Stimulated activated CD8-positive, alpha-beta memory T cell treated with anti-CD3 and anti-CD28 coated beads, Interleukin-7, amount 100 ng/mL, for 4 hours (primary cell): ENCODE results near the gene SAP25.
A peak's percentile ranks its signal among the peaks of the same experiment; 100 is the strongest.
"Not testable (repeated sequence)": the region's sequence is repeated elsewhere in the genome, so short reads cannot be mapped to it uniquely, and the experiment has no call there.

ENCODE experiments used
- DNase-seq, 2 donors: peaks; one replicate each; pipeline ENCODE4 v3.0.0-alpha.2; 2020; ENCODE audit warnings: low read depth in 2 of 2

SAP25 gene

DNA sequence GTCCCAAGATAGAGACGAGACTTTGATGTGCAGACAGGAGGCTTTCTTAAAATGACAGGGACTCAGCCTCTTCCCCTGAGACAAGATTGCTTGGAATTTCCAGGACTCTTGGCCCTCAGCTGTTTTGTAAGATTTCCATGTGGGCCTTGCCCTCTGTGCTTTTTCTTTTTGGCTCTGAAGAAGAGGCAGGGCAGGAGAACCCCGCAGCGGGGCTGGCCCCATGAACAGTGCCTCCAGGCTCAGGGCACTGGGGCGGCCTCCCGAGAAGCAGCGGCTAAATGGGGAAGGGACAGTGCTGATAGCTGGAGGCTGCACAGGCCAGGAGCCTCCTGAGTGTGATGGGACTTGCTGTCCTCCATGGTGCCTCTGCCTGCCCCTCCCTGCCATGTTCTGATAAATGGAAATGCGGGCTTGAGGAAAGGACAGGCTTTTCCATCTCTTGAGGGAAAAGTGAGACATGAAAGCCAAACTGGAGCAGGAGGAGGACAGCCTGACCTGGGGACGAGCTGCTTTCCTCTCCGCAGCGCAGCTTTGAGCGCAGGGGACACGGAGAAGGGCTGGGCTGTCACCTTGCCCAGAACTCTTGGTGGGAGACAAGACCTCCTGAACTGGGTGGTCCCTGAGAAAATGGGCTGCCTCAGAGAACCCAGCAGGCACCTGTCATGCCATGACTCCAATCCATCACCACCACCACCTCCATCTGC lies 12.1 kb downstream of the SAP25 start:
- DNase-seq: no peak

DNA sequence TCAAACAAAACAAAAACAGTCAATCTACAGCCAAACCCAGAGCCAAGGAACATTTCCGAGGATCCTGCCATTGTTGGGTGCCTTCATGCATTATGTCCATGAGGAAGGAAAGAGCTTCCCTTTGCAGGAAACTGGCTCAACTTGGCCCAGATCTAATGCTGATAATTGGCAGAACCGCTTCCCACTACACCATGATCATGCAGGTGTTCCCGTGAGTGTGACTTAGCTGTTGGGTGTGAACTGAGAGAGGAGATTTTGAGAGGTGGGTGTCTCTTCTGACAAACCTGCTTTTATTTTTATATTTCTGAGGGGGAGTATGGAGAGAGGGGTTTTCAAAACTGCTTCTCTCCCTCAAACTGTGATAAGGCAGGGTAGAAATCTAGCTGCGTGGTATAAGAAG lies 14.6 kb downstream of the SAP25 start:
- no peak for DNase-seq

DNA sequence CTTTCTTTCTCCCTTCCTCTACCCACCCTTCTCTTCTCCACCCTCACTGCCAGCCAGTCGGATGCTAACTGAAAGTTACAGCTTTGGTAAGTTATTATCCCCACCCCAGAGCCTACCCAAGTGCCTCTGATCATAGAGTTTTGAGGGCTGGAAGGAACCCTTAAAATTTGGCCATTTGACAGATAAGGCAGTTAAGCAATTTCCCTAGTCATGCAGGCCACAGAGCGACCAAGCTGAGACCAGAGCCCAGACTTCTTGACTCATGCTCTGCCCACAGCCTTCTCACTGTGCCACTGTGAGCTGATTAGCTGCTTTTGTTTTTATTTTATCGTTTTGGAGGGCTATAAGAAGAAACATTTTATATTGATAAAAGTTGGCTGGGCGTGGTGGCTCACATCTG lies 17.2 kb downstream of the SAP25 start:
- no peak for DNase-seq

DNA sequence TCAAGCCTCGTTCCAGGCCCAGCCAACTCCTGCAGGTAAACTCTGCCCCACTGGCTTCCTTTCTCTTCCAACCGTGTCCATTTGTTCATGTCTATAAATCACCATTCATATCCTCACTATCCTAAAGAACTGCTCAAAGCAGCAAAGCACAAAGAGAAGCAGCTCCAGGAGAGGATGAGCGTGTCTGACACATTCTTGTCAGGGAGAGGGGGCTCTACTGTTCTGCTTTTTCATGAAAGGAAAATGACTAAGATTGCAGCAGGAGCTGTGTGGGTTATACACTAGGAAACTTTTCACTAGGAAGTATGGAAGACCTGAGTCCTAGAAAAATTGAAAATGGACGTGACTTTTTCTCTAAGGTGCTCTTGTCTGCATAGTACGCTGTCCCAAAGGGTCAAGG lies 18.0 kb downstream of the SAP25 start:
- DNase-seq: no peak

DNA sequence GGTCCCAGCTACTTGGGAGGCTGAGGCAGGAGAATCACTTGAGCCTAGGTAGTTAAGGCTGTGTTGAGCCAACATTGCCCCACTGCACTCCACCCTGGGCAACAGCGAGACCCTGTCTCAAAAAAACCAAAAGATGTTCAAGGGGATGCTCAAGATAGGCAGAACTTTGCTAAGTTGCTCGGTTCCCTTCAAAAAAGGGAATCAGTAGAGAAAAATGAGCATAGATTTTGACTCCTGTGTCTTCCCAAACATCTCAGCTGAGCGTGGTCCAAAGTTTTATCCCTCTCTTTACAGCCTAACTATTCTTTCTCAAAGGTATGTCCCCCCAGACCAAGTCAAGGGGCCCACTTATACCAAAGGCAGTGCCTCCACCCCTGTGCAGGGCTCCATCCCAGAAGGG lies 20.7 kb downstream of the SAP25 start:
- no peak for DNase-seq

DNA sequence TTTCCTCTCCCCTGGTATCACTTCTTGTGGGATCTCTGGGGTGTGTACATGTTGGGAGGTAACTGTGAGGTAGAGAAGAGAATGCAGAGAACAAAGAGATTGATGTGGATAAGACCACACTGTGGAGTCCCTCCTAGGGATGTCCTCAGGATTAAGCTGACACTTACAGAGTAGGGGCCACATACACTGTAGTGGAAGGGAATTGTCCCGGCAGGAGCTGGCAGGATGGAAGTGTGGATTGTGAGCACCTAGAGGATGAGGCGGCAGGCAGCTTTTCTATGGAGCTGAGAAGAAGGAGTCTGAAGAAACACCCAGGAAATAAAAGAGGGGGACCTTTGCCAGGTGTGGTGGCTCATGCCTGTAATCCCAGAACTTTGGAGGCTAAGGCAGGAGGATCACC lies 21.2 kb downstream of the SAP25 start:
- DNase-seq: no peak

DNA sequence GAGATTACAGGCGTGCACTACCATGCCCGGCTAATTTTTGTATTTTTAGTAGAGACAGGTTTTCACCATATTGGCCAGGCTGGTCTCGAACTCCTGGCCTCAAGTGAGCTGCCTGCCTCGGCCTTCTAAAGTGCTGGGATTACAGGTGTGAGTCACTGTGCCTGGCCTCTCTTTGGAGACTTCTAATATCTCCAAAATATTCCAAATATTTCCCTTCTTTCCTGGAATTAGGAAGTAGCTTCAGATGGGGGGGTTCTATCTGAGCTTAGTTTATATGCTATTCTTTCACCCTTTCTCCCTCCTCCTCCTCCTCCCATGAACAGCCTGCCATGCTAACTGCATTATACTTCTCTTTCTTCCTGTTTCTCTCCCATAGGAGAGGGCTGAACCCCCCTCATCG lies 25.3 kb downstream of the SAP25 start:
- DNase-seq: not testable (repeated sequence)

DNA sequence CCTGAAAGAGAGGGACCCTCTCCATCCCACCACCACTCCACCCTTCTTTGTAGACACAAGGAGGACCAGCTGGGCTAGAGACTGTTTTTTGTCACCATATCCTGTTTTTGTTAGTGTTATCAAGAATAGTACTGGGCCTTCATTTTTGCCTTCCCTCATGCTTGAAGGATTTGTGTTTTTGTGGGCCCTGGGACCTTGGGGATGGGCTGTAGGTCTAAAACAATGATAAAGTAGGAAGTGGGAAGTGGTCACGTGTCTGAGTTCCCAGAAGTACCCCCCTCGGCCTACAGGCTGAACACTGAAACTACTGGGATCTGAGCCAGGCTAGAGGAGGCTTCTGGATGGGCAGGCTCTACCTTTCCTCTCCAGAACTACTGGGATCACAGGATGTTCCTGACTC lies 25.8 kb downstream of the SAP25 start:
- no peak for DNase-seq

DNA sequence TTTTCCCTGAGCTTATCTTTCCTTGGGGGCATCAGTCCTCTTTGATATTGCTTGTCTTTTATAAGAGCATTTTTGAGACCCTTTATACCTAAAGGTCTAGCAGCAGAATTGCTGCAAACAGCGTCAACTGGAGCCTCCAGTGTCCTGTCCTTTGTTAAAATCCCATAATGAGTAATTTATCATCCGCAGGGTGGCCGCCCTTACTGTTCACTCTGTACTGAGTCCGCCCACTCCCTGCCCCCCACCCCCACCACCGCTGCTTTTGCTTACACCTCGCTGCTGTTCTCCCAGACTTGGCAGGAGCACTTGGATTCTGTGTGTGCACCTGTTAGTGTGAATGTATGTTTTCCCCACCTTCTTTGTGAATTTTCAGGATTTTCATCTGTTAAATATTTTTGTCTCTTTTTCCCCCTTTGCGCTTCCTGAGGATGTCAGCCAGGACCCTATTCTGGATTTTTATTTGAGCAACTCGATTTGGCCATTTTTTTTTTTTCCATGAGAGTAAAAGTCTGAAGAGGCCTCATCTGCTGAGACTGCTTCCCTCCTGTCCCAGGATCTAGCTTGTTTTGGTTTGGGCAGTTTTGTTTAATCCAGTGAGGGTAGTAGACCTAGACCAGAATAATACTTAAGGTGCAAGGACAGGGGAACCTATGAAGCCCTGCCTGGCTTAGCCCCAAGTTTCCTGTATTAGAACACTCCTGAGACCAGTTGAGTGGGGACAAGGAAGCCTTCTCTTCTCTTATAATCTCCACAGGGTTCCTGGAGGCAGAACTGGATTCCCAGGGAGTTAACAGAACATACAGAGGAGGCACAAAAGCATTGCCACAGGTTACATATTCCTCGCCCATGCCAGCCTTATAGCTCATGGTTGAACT lies 26.5 kb downstream of the SAP25 start:
- no peak for DNase-seq

DNA sequence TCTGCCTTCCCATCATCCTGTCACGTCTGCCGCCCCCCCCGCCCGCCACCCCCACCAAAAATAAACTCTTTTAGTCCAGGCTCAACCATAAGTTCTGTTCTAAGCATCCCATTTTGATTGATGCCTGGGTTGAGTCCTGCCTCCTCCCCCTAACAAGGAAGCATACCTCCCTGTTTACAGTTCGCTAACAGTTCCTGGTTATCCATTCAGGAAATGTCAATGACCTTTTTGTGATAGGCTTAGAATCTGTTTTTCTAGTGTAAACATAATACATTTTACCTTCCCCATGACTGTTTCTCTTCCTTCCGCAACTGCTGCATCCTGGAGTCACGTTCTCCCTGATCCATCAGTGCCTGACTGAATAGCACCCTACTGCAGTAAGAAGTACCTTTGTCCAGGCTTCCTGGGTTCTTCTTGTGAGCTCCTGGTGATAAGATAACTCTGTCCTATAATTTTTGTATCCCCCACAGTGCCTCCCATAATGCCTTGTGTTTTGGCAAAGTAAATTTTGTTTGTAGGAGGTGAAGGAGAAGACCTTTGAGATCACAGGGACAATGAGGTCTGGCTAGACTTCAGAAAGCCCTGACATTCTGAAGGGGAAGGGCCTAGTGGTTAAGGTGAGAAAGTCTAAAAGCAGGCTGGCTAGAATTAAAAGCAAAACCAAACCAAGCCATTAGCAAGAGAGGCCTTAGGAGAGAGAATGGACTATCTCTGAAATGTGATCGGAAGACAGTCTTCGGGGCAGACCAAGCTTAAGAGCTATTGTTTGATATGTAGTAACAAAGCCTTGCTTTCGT lies 27.4 kb downstream of the SAP25 start:
- no peak for DNase-seq

DNA sequence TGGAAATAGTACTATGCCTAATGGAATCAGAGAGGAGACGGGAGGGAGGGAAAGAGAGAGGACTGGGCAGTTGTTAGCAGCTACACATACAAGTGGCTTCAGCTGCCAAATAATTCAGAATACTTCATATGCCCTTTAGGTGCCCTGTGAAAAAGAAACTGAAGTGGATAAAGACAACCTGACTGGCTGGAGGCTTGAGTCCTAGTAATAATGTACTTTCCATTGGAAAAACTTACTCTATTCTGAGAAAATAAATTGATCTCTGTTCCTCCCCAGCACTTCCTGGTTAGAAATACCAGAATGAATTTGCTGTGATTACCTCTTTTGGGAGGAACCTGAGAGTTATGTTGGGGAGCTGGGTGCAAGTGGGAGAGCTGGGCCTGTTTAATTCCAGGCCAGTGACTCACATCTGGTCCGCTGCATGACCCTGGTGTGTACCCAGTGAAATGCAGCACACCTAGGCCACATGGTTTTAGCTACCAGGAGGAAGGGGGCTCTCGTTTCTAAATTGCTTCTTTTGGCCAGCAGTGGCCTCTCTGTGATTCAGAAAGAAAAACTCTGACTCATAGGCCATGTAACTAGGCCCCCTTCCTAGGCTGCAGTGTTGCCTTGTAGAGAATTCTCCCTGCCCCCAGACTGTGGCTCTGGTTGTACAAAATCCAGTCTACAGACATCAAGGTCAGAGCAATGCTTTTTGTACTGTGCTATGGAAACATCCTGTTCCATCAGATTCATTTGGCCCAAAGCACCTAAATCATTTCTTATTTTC lies 28.2 kb downstream of the SAP25 start:
- peak in 1 of 2 donors; percentile 21 for DNase-seq

DNA sequence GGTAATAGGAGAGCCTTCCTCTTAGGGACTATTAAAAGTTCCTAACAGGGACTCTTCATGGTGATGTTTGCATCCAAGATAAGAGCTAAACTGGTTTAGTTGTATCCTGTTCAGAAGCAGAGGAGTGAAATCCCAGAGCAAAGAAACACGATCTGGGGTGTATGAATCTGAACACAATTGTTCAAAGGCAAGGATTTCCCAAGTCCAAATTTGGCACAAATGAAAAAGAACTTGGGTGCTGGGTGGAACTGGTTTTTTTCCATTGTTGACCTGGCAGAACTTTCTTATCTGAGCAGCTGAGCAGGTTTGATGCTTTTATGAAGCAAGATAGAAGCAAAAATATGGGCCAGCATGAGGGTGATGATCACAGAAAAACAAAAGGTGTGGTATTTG lies 28.7 kb downstream of the SAP25 start:
- no peak for DNase-seq

DNA sequence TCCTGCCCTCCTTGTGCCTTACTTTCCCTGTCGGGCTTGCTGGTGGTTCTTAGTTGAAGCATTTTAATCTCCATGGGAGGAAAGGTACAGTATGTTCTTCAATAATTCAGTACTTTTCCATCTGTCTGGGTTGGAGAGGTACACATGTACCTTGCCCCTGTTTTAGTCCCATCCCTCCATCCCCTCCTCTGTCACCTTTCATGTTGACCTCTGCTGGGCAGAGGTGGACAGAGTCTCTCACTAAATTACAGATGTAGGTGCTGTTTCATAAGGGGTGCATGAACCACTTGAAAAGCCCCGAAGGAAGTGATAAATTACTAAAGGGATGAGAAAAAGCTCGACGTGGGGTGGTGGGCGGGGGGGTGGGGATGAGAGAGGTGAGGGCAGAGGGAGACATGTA lies 29.3 kb downstream of the SAP25 start:
- no peak for DNase-seq

DNA sequence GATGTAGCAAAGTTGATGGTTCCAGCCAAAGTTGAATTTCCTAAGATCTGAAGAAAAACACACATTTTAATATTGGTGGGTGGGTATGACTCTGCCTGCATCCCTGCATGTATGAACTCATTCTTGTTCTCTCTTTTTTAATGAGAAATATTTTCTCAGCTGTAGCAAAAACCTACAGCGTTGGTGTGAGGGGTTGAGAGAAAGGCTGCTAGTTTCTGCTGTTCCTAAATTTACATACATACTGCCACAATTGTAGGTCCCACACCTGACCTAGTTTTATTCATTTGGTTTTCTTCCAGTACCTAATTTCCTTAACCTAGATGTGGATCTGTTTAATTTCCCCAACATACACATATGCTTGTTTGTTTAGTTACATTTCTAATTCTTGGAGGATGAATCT lies 30.1 kb downstream of the SAP25 start:
- no peak for DNase-seq

DNA sequence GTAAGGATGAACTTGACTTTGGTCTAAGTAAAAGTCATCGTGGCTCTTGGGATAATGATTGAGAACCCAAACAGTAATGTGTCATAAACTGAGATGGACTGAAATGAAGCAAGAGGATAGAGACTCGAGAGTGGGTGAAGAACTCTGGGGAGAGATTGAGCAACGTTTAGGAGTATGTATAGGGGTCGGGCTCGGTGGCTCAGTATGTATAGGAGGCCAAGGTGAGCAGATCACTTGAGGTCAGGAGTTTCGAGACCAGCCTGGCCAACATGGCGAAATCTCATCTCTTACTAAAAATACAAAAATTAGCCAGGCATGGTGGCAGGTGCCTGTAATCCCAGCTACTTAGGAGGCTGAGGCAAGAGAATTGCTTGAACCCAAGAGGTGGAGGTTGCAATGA lies 32.4 kb downstream of the SAP25 start:
- not testable (repeated sequence) for DNase-seq

DNA sequence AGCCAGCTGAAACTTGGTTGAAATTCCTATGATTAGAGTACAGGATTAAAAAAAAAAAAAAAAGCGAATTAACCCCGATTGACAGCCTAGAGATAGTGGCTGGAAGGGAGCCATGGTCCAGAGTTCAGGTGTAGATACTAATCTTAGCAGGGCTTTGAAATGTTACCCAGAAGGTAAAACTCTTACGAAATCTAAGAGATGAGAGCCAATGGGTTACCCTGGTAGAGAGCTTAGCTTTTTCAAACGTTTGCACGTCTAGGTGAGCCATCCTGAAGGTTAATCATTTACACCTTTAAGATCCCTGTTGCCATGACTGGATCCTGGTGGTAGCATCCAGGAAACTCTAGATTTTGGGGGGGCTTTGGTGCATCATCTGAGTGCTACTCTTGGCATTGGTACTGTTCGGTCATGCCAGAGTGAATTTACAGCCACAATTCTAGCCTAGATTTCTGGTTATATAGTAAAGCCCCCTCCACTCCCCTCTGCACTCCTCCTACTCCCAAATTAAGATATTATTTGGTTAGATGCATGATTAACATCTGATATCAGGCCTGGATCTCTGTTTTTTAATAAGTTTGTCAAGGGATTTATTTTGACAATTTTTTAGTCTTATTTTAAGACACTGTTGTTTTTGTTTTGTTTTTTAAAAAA lies 33.5 kb downstream of the SAP25 start:
- no peak for DNase-seq

DNA sequence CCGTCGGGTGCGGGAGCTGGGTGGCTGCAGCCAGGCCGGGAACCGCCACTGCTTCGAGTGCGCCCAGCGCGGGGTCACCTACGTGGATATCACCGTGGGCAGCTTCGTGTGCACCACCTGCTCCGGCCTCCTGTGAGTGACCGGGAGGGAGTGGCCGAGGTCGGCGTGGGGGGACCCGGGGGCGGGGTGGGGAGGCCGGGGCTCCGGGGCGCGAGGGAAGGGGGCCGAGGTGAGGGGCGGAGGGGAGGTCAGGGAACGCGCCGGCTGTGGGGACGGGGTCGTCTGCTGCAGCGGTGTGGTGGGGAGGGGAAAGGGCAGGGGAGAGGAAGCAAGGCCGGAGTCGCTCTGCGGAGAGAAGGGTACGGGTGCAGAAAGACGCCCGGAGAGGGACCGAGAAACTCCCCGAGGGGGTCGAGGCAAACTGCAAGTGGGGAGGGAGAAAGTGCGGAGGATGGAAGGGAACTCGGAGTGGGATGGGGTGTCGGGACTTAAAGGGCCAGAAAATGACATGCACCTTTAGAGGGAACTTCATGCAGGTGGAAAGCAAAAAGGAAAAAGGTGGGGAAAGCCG lies 34.2 kb downstream of the SAP25 start:
- no peak for DNase-seq

DNA sequence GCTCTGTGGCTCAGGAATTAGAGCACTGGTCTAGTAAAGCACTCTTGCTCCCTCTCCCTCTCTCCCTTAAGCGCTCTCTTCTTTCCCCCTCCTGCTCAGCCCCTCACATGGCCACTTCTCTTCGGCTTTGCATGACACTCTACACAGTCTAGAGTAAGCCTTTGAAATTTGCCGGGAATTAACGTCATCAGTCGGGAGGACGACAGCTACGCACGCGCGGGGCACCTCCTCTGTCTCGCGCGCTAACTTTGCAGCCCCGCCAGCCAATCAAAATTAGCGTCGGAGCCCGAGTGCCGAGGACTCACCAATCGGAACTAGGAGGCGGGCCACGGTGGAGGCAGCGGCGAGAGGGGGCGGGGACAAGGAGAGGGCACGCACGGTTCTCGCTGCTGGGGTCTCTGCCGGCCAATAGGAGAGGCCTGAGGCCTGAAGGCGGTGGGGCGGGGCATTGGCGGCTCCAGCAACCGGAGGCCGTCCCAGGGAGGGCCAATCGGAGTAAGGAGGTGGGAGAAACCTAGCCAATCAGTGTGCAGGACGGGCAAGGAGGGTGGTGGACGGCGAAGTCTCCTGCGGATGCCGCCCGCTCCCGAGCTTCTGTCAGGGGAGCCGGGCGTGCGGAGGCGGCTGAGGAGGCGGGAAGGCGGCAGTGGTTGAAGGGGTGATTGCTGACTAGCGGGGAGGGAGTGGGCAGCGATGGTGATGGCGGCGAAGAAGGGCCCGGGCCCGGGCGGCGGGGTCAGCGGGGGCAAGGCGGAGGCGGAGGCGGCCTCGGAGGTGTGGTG lies 34.9 kb downstream of the SAP25 start, which contains the start of gene AGFG2:
TSS of gene AGFG2 (plus strand) at position 550 of the 782 bp plus-strand sequence. CDS start at position 694, 144 bp downstream.
- peak; percentile 100 for DNase-seq

DNA sequence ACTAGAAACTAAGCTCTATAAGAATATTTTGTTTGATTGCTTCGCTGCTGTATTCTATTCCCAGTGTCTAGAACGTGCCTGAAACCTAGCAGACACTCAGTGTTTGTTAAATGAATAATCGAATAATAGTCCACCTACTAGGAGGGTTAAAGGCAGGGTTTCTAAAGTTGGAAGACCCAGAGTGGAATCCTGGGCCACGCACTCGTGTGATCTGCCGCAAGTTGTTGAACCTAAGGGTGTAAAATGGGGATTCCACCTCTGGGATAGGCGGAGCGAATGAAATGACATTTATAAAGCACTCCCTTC lies 35.4 kb downstream of the SAP25 start:
- no peak for DNase-seq

DNA sequence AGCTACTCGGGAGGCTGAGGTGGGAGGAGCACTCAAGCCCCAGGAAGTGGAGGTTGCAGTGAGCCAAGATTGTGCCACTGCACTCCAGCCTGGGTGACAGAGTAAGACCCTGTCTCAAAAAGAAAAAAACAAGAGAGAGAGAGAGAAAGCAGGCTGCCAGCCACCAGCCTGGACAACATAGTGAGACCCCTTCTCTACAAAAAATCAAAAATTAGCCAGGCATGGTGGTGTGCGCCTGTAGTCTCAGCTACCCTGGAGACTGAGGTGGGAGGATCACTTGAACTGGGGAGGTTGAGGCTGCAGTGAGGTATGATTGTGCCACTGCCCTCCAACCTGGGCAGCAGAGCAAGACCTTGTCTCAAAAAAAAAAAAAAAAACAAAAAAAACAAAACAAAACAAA lies 37.0 kb downstream of the SAP25 start:
- DNase-seq: not testable (repeated sequence)
